Chondrocyte (in vitro differentiated cells): ENCODE measurements around the gene NCOA1. TPM values are rescaled to one million over a fixed set of nuclear protein-coding genes. Genes with fewer than 3 reads are reported as not detected.

ENCODE experiments used
- DNase-seq: peaks from one replicate; pipeline ENCODE4 v3.0.0; 2021; ENCODE audit warnings: mixed read lengths, low spot score
- H3K27ac Mint-ChIP-seq: one replicate; pipeline ENCODE4 v1.8.0; 2021; ENCODE audit warnings: mild to moderate bottlenecking, moderate library complexity, mixed read lengths; ENCODE audit not compliant: unreplicated experiment
- H3K27me3 Mint-ChIP-seq: 2 replicates; pipeline ENCODE4 v1.8.0; 2021; ENCODE audit warnings: low read depth, mixed read lengths
- H3K36me3 Mint-ChIP-seq: 2 replicates; pipeline ENCODE4 v1.8.0; 2021; ENCODE audit warnings: low read depth, mixed read lengths
- H3K4me1 Mint-ChIP-seq: 2 replicates; pipeline ENCODE4 v1.8.0; 2021; ENCODE audit warnings: low read depth, mild to moderate bottlenecking, mixed read lengths
- H3K4me3 Mint-ChIP-seq: one replicate; pipeline ENCODE4 v1.8.0; 2021; ENCODE audit warnings: mild to moderate bottlenecking, moderate library complexity, mixed read lengths; ENCODE audit not compliant: unreplicated experiment
- H3K9me3 Mint-ChIP-seq: 2 replicates; pipeline ENCODE4 v1.8.0; 2021; ENCODE audit warnings: low read depth, mixed read lengths
- total RNA-seq: library from RNA; stranded (reverse); gene quantifications from 3 replicates; pipeline ENCODE4 v1.2.1, GENCODE V29; 2021
- TF ChIP-seq, protein P1 (sequence below): fragments of 200-600 bp; sonication (generic); IDR thresholded peaks from 2 replicates; pipeline ENCODE4 v1.5.0; 2021; ENCODE audit warnings: antibody characterized with exemption, mild to moderate bottlenecking, moderate library complexity

The NCOA1 gene
- total RNA-seq, 1 donor from 2014 or later = 20.3 TPM

DNA sequence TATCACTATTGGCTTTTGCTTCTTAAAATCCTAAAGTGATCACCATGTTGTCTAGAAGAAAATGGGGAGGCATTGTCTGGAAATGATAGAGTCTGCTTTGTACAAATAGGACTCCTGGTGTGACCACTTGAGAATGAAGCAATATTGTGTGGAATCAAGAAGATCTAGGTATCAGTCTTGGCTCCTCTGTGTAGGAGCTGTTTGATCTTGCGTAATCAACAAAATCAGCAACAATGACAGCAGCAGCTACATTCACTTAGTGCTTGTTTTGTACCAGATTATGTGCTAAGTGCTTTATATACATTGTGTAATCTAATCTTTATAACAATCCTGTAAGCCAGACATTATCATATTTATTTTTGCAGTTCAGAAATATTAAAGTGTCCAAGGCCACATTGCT is 17.8 kb downstream of the NCOA1 start:
- peaks cover 22% of the 10 kb centered on the region for H3K4me1 Mint-ChIP-seq
- no peak for DNase-seq
- H3K27ac Mint-ChIP-seq = no peak overlapping the region
- TF ChIP-seq, protein P1, sequence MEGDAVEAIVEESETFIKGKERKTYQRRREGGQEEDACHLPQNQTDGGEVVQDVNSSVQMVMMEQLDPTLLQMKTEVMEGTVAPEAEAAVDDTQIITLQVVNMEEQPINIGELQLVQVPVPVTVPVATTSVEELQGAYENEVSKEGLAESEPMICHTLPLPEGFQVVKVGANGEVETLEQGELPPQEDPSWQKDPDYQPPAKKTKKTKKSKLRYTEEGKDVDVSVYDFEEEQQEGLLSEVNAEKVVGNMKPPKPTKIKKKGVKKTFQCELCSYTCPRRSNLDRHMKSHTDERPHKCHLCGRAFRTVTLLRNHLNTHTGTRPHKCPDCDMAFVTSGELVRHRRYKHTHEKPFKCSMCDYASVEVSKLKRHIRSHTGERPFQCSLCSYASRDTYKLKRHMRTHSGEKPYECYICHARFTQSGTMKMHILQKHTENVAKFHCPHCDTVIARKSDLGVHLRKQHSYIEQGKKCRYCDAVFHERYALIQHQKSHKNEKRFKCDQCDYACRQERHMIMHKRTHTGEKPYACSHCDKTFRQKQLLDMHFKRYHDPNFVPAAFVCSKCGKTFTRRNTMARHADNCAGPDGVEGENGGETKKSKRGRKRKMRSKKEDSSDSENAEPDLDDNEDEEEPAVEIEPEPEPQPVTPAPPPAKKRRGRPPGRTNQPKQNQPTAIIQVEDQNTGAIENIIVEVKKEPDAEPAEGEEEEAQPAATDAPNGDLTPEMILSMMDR = no peak
- H3K36me3 Mint-ChIP-seq = no peaks in the 10 kb centered on the region
- H3K9me3 Mint-ChIP-seq = no peaks in the 10 kb centered on the region
- no peak overlapping the region for H3K4me3 Mint-ChIP-seq
- no peaks in the 10 kb centered on the region for H3K27me3 Mint-ChIP-seq

DNA sequence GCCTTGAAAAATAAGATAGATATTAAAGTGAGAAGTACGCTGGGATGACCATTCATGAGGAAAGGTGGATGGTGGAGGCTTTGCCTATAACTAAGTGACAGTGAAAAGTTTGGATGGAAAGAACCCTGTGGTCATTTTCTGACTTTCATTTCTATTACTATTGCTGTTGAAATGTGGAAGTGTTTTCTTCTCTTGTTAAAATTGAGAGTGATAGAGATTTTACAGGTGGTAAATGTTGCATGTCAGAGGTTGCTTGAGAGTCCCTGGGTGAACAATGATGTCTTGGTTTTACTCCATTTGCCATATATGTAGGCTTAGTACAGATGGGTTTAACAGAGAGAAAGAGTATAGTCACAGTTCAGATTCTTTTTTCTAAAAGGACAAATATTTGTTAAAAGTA is 18.4 kb downstream of the NCOA1 start:
- TF ChIP-seq, protein P1 = no peak
- Mint-ChIP-seq H3K9me3 (no peaks in the 10 kb centered on the region), H3K27me3 (no peaks in the 10 kb centered on the region), H3K4me3 (no peak overlapping the region), H3K27ac (no peak overlapping the region), H3K36me3 (no peaks in the 10 kb centered on the region), H3K4me1 (peaks cover 22% of the 10 kb centered on the region)
- no peak for DNase-seq

DNA sequence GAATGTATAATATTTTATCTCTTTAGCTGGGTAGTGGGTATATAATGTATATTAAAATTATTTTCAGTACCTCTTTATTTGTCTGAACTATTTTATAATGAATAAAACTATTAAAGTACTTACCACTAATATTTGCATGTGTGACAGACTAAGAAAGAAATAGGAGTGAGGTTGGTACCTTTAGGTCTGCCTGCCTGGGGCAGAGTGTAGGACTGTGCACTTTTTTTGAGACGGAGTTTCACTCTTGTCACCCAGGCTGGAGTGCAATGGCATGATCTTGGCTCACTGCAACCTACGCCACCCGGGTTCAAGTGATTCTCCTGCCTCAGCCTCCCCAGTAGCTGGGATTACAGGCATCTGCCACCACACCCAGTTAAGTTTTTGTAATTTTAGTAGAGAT is 18.8 kb downstream of the NCOA1 start:
- Mint-ChIP-seq H3K9me3 (no peaks in the 10 kb centered on the region), H3K27ac (no peak overlapping the region), H3K36me3 (no peaks in the 10 kb centered on the region), H3K4me3 (no peak overlapping the region), H3K27me3 (no peaks in the 10 kb centered on the region), H3K4me1 (peaks cover 22% of the 10 kb centered on the region)
- TF ChIP-seq, protein P1 = no peak
- no peak for DNase-seq

DNA sequence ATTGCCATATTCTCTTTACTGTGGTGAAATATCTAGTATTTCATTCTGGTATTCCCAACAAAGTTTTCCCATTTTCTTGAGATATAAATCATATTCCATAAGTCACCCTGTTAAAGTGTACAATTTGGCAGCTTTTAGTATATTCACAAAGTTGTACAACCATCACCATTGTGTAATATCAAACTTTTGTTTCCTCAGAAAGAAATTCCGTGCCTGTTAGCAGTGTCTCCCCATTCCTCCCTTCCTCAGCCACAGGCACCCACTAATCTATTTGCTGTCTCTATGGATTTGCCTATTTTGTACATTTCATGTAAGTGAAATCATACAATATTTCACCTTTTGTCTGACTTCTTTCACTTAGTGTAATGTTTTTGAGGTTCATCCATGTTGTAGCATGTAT is 19.7 kb downstream of the NCOA1 start:
- Mint-ChIP-seq H3K27ac (no peak overlapping the region), H3K4me3 (no peak overlapping the region), H3K9me3 (no peaks in the 10 kb centered on the region), H3K27me3 (no peaks in the 10 kb centered on the region), H3K36me3 (no peaks in the 10 kb centered on the region), H3K4me1 (peaks cover 25% of the 10 kb centered on the region)
- TF ChIP-seq, protein P1 = no peak
- no peak for DNase-seq

DNA sequence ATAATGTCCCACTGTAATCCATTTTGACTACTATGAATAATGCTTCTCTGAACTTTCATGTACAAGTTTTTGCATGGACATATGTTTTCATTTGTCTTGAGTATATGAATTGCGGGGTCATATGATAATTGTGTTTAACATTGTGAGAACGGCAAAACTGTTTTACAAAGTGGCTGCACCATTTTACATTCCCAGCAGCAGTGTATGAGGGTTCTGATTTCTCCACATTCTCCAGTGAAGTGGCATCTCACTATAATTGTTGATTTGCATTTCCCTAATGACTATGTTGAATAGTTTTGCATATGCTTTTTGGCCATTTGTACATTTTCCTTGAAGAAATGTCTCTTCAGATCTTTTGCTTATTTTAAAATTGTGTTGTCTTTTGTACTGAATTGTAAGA is 20.1 kb downstream of the NCOA1 start:
- Mint-ChIP-seq H3K4me3 (no peak overlapping the region), H3K4me1 (peaks cover 25% of the 10 kb centered on the region), H3K36me3 (no peaks in the 10 kb centered on the region), H3K27ac (no peak overlapping the region), H3K9me3 (no peaks in the 10 kb centered on the region), H3K27me3 (no peaks in the 10 kb centered on the region)
- TF ChIP-seq, protein P1 = no peak
- DNase-seq = no peak
